HepG2 (cell line): ENCODE measurements around the gene C19orf44. TPM values are rescaled to one million over a fixed set of nuclear protein-coding genes. Genes with fewer than 3 reads are reported as not detected.

Experiments used
- ATAC-seq: fragments of 200-7000 bp; cut with Tn5 transposase; 3 replicates; pipeline ENCODE4 v1.9.1; 2020; ENCODE audit warnings: mild to moderate bottlenecking, moderate library complexity
- BruUV-seq: library from RNA; stranded (reverse); fragments of 400-500 nt; replicated peaks from 2 replicates; lab custom pipeline; 2021; lab: Mats Ljungman, UMichigan
- CTCF ChIA-PET: fragments of 300-600 bp; formaldehyde crosslinking; extraction: SDS; loops from one replicate; lab custom pipeline; 2021; ENCODE audit warnings: low total read pairs, inconsistent platforms, low intra/inter-chr PET ratio; lab: Yijun Ruan, JAX
- POLR2A ChIA-PET: fragments of 350-600 bp; sonication (Branson Sonifier 250); formaldehyde crosslinking; loops from one replicate; lab custom pipeline; 2020; ENCODE audit warnings: antibody characterized with exemption, inconsistent platforms; lab: Yijun Ruan, JAX
- DNase-seq: peaks from one replicate; pipeline ENCODE4 v3.0.0-alpha.2; 2015; ENCODE audit warnings: low spot score
- FAIRE-seq: peaks from 3 replicates; lab custom pipeline; 2011; peaks lifted over from hg19 to GRCh38; lab: Jason Lieb, UNC
- H2AFZ ChIP-seq: one replicate; pipeline ENCODE4 v1.6.1; 2011; ENCODE audit warnings: low read length, inconsistent platforms
- H3K27ac ChIP-seq: fragments of 300-600 bp; 3 replicates; pipeline ENCODE4 v1.8.0; 2011; ENCODE audit warnings: mixed run types, mild to moderate bottlenecking, mixed read lengths, low read length, inconsistent platforms; ENCODE audit not compliant: insufficient read depth; ENCODE audit errors: extremely low read length
- H3K27me3 ChIP-seq, 2 experiments: fragments of 200-600 bp in 1 of 2; 2 replicates in 1 of 2; 3 replicates in 1 of 2; pipeline versions ENCODE4 v1.6.0 to v1.8.0; 2011; ENCODE audit warnings: low read length in 2 of 2, mild to moderate bottlenecking in 2 of 2, moderate library complexity in 2 of 2, inconsistent platforms in 1 of 2; ENCODE audit not compliant: insufficient read depth in 2 of 2, control insufficient read depth in 1 of 2
- H3K36me3 ChIP-seq, 2 experiments: fragments of 200-600 bp in 1 of 2; replicated peaks in 1 of 2; 2 replicates in 1 of 2; 3 replicates in 1 of 2; pipeline versions ENCODE4 v1.5.1 to v1.8.0; 2011; ENCODE audit warnings: low read length in 2 of 2, inconsistent platforms in 1 of 2; ENCODE audit not compliant: insufficient read depth in 2 of 2, control insufficient read depth in 1 of 2
- H3K4me1 ChIP-seq: 2 replicates; pipeline ENCODE4 v1.5.1; 2012; ENCODE audit warnings: low read length, inconsistent platforms; ENCODE audit not compliant: insufficient read depth
- H3K4me2 ChIP-seq: 2 replicates; pipeline ENCODE4 v1.6.0; 2011; ENCODE audit warnings: low read depth, low read length, inconsistent platforms
- H3K4me3 ChIP-seq, 3 experiments: fragments of 200-600 bp in 1 of 3; sonication (generic), shearing (Covaris generic) in 1 of 3; replicated peaks in 1 of 3; 2 replicates each; pipeline ENCODE4 v1.5.1; 2011 to 2016; ENCODE audit warnings: low read length in 3 of 3, inconsistent platforms in 2 of 3, low read depth in 2 of 3, mild to moderate bottlenecking in 2 of 3, control low read depth in 1 of 3, mixed read lengths in 1 of 3; ENCODE audit not compliant: insufficient read depth in 1 of 3
- H3K79me2 ChIP-seq: one replicate; pipeline ENCODE4 v1.6.1; 2011; ENCODE audit warnings: low read length, inconsistent platforms; ENCODE audit not compliant: insufficient read depth
- H3K9ac ChIP-seq: 2 replicates; pipeline ENCODE4 v1.6.0; 2011; ENCODE audit warnings: mild to moderate bottlenecking, low read depth, low read length, inconsistent platforms; ENCODE audit not compliant: insufficient read depth
- H3K9me3 ChIP-seq: 2 replicates; pipeline ENCODE4 v1.5.1; 2012; ENCODE audit warnings: mild to moderate bottlenecking, low read length
- H4K20me1 ChIP-seq: 2 replicates; pipeline ENCODE4 v1.6.0; 2011; ENCODE audit warnings: inconsistent platforms, mild to moderate bottlenecking, low read length, moderate library complexity; ENCODE audit not compliant: insufficient read depth
- AGO2 ChIP-seq: fragments of 200-400 bp; formaldehyde crosslinking; optimal IDR thresholded peaks from 2 replicates; pipeline ENCODE3; 2017; ENCODE audit warnings: mild to moderate bottlenecking, low read depth, low read length, moderate library complexity
- RBFOX2 ChIP-seq: fragments of 200-400 bp; formaldehyde crosslinking; IDR thresholded peaks from 2 replicates; pipeline ENCODE4 v1.6.1; 2017; ENCODE audit warnings: low read depth, mild to moderate bottlenecking, low read length
- RBM22 ChIP-seq: fragments of 200-400 bp; formaldehyde crosslinking; optimal IDR thresholded peaks from 2 replicates; pipeline ENCODE3; 2017; ENCODE audit warnings: mild to moderate bottlenecking, low read length, moderate library complexity
- ZNF205 ChIP-seq: IDR thresholded peaks from 2 replicates; pipeline ENCODE4 v1.6.1; 2018; ENCODE audit warnings: missing biosample characterization, missing genetic modification reagents
- ZNF337 ChIP-seq: sonication (generic); formaldehyde crosslinking; IDR thresholded peaks from 2 replicates; pipeline ENCODE4 v1.5.1; 2020; ENCODE audit warnings: missing genetic modification reagents, low read depth, mild to moderate bottlenecking, borderline replicate concordance
- ZNF460 ChIP-seq: sonication (generic); formaldehyde crosslinking; IDR thresholded peaks from 2 replicates; pipeline ENCODE4 v1.5.1; 2020; ENCODE audit warnings: missing genetic modification reagents, mild to moderate bottlenecking, borderline replicate concordance
- ZNF547 ChIP-seq: sonication (generic); formaldehyde crosslinking; IDR thresholded peaks from 2 replicates; pipeline ENCODE4 v1.5.1; 2020; ENCODE audit warnings: mild to moderate bottlenecking, missing genetic modification reagents
- ZNF747 ChIP-seq: sonication (generic); formaldehyde crosslinking; IDR thresholded peaks from 2 replicates; pipeline ENCODE4 v1.8.1; 2023; ENCODE audit warnings: missing genetic modification reagents, mild to moderate bottlenecking, borderline replicate concordance
- WGBS: methylation state at CpG from one replicate; pipeline ENCODE4 v1.1.6; 2017; ENCODE audit warnings: low lambda C conversion rate; 5-methylcytosine and 5-hydroxymethylcytosine counted together
- in situ Hi-C: cut with HindIII; loops from 2 replicates; pipeline ENCODE4 v1.10.0; 2017; ENCODE audit warnings: low pct_unique_long_range_greater_than_20kb; ENCODE audit not compliant: extremely low pct_ligation_motif_present
- intact Hi-C: fragments of 100-400 bp; cut with micrococcal nuclease; formaldehyde crosslinking; loops from one replicate; pipeline ENCODE4 v1.10.0; 2022; ENCODE audit not compliant: unreplicated experiment
- polyA plus RNA-seq, 8 experiments: library from polyadenylated mRNA; depleted of rRNA in 3 of 8; stranded (reverse) in 7 of 8; unstranded in 1 of 8; fragments of >200 nt; fragmentation: Illumina TruSeq in 4 of 8; extraction: Trizol in 4 of 8; gene quantifications; 2 replicates each; pipeline versions ENCODE4 v1.2.1 to v1.2.3, GENCODE V29; 2011 to 2016; ENCODE audit warnings: low read depth in 4 of 8, missing spikeins in 1 of 8, mixed read lengths in 1 of 8; ENCODE audit not compliant: insufficient read depth in 1 of 8
- total RNA-seq, 5 experiments: library from RNA; depleted of rRNA; stranded (reverse); fragments of >200 nt; fragmentation: Illumina TruSeq; extraction: Trizol; gene quantifications; 2 replicates each; pipeline ENCODE4 v1.2.3, GENCODE V29; 2016; ENCODE audit warnings: low read depth in 1 of 5

C19orf44 gene
- total and polyA plus RNA-seq, 2 of the 13 experiments (the other 11 are each of a cell fraction or from before 2014, with no cell fraction given) = 3.2 to 4.3 TPM

GRCh38 chr19:16532440-16533234 is 36.4 kb downstream of the C19orf44 start:
- H3K36me3 ChIP-seq = peaks cover 51 to 96% of the 10 kb centered on the region in 2 experiments
- peaks cover 14% of the 10 kb centered on the region for H3K79me2 ChIP-seq
- no TSS peak for BruUV-seq
- DNase-seq (no peak), FAIRE-seq (no peak), ATAC-seq (no peak)
- no peaks in the 10 kb centered on the region for H3K9me3 ChIP-seq
- H3K27me3 ChIP-seq = no peaks in the 10 kb centered on the region
- intact Hi-C loops (no loop called here), in situ Hi-C loops (no loop called here)
- H2AFZ ChIP-seq = no peak overlapping the region
- no peak overlapping the region for H3K9ac ChIP-seq
- no peaks in the 10 kb centered on the region for H3K4me1 ChIP-seq
- CTCF ChIA-PET = no interaction called here
- 98% methylated on average over 16 of the region's 47 CpGs for WGBS
- no peak overlapping the region for H3K4me2 ChIP-seq
- TF ChIP-seq AGO2 (peak; percentile 80), ZNF747 (CRISPR knock-in tag) (no peak), ZNF205 (no peak), RBFOX2 (0 out of 2 replicates have a peak, but pooled peaks have one; percentile 58), ZNF547 (CRISPR knock-in tag) (no peak), ZNF460 (CRISPR knock-in tag) (no peak), RBM22 (peak; percentile 23)
- H3K4me3 ChIP-seq = no peak overlapping the region
- H3K27ac ChIP-seq = no peak overlapping the region
- POLR2A ChIA-PET = no interaction called here
- H4K20me1 ChIP-seq = peaks cover 10% of the 10 kb centered on the region; the same call in 1 of the 2 replicates

DNA sequence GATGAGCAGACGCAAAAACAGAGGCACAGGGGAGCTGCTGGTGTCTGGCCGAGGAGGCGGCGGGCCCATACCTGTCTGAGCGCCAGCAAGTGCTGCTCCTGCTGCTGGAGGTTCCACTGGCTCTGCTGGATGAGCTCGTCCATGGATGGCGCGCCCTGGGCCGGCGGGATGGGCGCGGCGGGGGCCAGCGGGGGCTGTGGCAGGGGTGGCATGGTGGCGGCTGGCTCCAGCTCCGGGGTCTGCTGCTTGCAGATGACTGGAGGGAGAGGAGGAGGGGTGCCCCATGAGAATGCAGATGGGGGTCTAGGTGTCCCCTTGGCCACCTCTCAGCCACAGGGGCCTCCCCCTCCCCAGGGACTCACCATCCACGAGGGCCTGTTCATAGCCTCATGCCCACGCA is 39.2 kb downstream of the C19orf44 start:
- intact Hi-C loops = no loop called here
- H3K79me2 ChIP-seq = peaks cover 38% of the 10 kb centered on the region
- ChIA-PET CTCF (no interaction called here), POLR2A (no interaction called here)
- H4K20me1 ChIP-seq = peaks cover 20% of the 10 kb centered on the region
- H3K27me3 ChIP-seq = no peaks in the 10 kb centered on the region
- ATAC-seq = no peak; the same call in 2 of the 3 replicates
- no peak for DNase-seq
- peaks cover 47 to 87% of the 10 kb centered on the region in 2 experiments for H3K36me3 ChIP-seq
- no peak overlapping the region for H3K4me3 ChIP-seq
- H3K9me3 ChIP-seq = no peaks in the 10 kb centered on the region
- FAIRE-seq = no peak
- H3K4me2 ChIP-seq = no peak overlapping the region
- no TSS peak for BruUV-seq
- no peak overlapping the region for H2AFZ ChIP-seq
- H3K4me1 ChIP-seq = peaks cover 11% of the 10 kb centered on the region
- in situ Hi-C loops = no loop called here
- H3K27ac ChIP-seq = no peak overlapping the region
- H3K9ac ChIP-seq = no peak overlapping the region
- over 99% methylated on average over 17 of the region's 18 CpGs for WGBS
- TF ChIP-seq RBFOX2 = peak; percentile 53
- no peak for TF ChIP-seq ZNF337 (CRISPR knock-in tag)
